GM18526 (cell line): ENCODE measurements around the gene SDHC.

Experiments
- POLR2A ChIP-seq: IDR thresholded peaks from 3 replicates; pipeline ENCODE4 v1.6.1; 2011; ENCODE audit not compliant: insufficient read length; ENCODE audit errors: extremely low read depth

Gene SDHC

GRCh38 chr1:161304927-161305866 lies 9.0 kb upstream of the SDHC start:
- TF ChIP-seq POLR2A: no peak

GRCh38 chr1:161305867-161306519 lies 8.2 kb upstream of the SDHC start:
- peak; percentile 67 for TF ChIP-seq POLR2A

DNA sequence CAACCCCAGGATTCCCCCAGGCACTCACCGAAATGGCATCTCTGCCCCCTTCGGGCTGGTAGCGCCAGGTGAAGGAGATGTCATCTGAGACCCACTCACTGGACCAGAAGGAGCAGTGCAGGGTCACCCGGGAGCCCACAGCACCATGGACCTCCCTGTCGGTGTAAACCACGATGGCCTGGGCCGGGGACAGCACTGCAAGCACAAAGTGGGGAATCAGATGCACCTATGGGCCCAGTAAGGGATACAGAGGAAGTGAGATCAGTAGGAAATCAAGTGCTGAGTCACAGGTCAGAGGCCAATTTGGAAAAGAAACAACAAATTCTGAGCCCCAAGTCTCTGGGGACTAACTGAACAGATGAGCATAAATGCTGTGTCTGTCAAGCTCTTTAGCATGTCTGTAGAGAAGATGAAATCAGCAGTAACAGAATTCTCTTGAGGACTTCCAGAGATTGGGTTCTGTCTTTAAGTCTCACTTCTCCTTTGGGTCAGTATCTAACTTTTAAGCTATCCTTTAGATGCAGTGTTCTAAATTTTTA lies 6.9 kb upstream of the SDHC start:
- no peak for TF ChIP-seq POLR2A

GRCh38 chr1:161307892-161308638 lies 6.1 kb upstream of the SDHC start:
- no peak for TF ChIP-seq POLR2A

- no peak for TF ChIP-seq POLR2A
These were observed 4.3 kb upstream of the SDHC start, which contains the start of gene MPZ for GRCh38 chr1:161309868-161310267. Gene MPZ, minus strand, starts transcription at chr1:161309968. Its CDS starts 63 bp downstream, at chr1:161309905.

DNA sequence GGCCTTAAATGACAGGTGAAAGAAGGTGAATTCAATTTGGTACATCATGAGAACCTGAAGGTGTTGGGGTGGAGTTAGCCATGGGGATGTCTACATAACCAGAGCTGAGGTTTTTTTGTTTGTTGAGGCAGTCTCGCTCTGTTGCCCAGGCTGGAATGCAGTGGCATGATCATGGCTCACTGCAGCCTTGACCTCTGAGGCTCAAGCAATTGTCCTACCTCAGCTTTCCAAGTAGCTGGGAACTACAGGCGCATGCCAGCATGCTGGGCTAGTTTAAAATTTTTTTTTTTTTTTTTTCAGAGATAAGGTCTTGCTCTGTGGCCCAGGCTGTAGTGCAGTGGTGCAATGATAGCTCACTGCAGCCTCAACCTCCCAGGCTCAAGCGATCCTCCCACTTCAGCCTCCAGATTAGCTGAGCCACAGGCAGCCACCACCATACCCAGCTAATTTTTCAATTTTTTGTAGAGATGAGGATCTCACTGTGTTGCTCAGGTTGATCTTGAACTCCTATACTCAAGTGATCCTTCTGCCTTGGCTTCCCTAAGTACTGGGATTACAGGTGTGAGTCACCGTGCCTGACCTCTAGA lies 2.5 kb upstream of the SDHC start:
- TF ChIP-seq POLR2A: no peak

DNA sequence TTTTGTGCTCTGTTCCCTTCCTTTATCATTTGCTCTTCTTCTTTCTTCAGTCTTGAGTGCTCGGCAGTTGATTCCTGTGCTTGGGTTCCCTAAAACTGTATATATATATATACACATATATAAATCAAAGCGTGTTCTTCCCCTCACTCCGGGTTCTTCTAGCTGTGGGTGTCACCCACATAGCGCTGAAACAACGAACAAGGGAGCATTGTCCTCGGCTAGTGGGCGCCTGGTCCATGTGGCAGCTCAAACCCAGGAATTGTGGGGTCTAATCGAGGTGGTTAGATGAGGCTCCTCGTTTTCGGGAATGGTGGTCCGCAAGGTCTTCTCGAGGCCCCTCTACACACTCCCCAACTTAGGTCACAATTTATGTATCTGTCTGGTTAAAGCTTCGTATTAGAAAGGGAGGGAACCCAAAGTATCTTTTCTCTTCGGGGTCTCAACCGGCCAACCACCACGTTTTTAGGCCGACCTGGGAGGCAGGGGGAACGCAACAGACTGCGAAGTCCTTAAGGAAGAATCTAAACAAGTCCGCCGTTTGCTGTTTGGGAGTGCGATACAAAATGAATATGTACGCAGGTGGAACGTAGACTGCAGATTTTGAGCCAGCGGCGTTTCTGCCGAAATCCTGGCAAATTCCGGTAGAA lies 504 bp upstream of the SDHC start:
- no peak for TF ChIP-seq POLR2A

- no peak for TF ChIP-seq POLR2A
These were observed 9.8 kb downstream of the SDHC start for GRCh38 chr1:161324020-161324419.

DNA sequence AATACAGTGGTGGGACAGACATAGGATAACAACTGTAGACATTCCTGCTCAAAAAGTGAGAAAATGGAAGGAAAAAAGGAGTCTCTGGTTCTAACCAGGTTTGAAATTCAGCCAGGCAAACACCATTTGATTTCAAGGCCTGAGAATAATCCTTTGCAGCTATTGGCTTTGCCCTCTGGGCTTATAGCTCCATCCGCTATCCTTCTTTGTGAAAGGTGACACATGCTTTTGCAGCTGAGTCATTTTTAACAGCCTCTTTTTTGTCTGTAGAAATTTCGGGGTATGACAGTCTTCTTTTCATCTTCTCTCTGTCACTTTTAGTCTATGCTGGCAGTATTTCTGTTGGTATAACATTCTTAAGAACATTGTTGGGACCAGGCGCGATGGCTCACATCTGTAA lies 16.2 kb downstream of the SDHC start:
- TF ChIP-seq POLR2A: no peak

- TF ChIP-seq POLR2A: no peak
These were observed 19.0 kb downstream of the SDHC start for GRCh38 chr1:161333166-161333565.

- no peak for TF ChIP-seq POLR2A
These were observed 21.6 kb downstream of the SDHC start for GRCh38 chr1:161335796-161336195.

DNA sequence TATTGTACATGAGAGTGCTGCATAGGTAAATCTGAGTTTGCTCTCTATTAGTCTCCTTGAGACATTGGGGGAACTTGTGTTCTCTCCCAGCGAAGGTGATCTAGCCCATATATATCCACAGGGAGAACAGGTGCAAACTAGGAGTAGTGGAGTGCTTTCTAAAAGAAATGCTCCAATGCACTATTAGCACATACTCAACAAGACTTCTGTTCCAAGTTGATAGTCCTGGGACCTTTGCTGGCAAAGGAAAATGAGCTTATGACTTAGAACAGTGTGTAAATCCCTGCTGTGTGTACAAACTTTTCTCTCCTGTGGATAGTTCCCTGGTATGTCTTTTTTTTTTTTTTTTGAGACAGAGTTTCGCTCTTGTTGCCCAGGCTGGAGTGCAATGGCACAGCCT lies 28.0 kb downstream of the SDHC start:
- TF ChIP-seq POLR2A: no peak

DNA sequence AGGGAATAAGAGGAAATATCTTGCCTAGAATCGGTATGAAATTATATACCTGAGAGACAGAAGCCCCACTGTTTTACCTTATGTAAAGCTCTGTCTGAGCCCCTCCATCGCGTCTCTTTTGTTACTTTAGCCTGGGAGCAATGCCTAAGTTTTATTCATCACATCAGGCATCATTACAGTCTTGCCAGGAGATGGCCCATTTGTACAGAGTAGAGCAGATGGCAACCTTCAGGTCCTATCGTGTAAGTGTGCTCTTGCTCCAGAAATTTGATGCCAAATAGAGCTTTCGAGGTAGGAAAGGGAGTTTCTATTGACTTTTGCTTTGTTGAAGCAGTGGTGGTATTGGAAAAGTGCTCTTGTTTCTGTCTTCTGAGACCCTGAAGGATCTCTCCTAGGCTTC lies 28.6 kb downstream of the SDHC start:
- TF ChIP-seq POLR2A: no peak

DNA sequence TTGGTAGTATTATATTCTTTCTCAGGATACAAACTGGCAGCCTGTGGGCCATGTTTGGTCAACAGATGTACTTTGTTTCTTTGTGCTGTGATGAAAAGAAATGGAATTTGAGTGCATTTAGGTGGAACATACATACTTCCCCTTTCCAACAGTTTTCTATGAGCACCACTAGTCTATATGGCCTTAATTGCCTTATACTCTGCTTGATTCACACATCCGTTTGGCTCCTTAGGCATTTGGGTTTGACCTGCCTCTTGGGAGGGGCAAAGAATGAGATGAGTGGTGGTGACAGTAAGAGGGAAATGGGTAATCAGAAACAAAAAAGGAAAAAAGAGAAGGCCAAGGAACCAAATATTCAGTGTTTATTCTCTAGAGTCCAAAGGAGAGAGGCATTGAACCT lies 36.5 kb downstream of the SDHC start:
- no peak for TF ChIP-seq POLR2A
